DMS53 (cell line): ENCODE results near the gene KCNJ10.
A peak's percentile ranks its signal among the peaks of the same experiment; 100 is the strongest.

Experiments
- DNase-seq: peaks from one replicate; lab custom pipeline; 2025; lab: John Stamatoyannopoulos, UW

The KCNJ10 gene

GRCh38 chr1:160061369-160062229 lies 8.4 kb downstream of the KCNJ10 start:
- DNase-seq, result no peak

GRCh38 chr1:160058087-160058486 lies 11.9 kb downstream of the KCNJ10 start:
- peak; percentile 14 for DNase-seq

GRCh38 chr1:160056648-160057169 lies 13.3 kb downstream of the KCNJ10 start:
- no peak for DNase-seq

GRCh38 chr1:160053548-160054365 lies 16.2 kb downstream of the KCNJ10 start:
- DNase-seq, result peak; percentile 30

GRCh38 chr1:160052936-160053335 lies 17.0 kb downstream of the KCNJ10 start:
- no peak for DNase-seq

GRCh38 chr1:160050619-160051018 lies 19.3 kb downstream of the KCNJ10 start:
- no peak for DNase-seq

- peak; percentile 8 for DNase-seq
Observed at GRCh38 chr1:160050182-160050581, 19.8 kb downstream of the KCNJ10 start.

- DNase-seq, result no peak
Observed at GRCh38 chr1:160049101-160049500, 20.9 kb downstream of the KCNJ10 start.

- DNase-seq, result no peak
Observed at GRCh38 chr1:160048335-160048734, 21.6 kb downstream of the KCNJ10 start.

- no peak for DNase-seq
Observed at GRCh38 chr1:160047111-160047991, 22.6 kb downstream of the KCNJ10 start.

- DNase-seq, result peak; percentile 71
Observed at GRCh38 chr1:160046494-160047110, 23.4 kb downstream of the KCNJ10 start.

- DNase-seq, result peak; percentile 44
Observed at GRCh38 chr1:160045653-160046052, 24.3 kb downstream of the KCNJ10 start.

GRCh38 chr1:160043543-160043942 lies 26.4 kb downstream of the KCNJ10 start:
- no peak for DNase-seq

- no peak for DNase-seq
Observed at GRCh38 chr1:160040476-160040875, 29.5 kb downstream of the KCNJ10 start.

- peak; percentile 56 for DNase-seq
Observed at GRCh38 chr1:160032165-160032820, 37.7 kb downstream of the KCNJ10 start.

GRCh38 chr1:160031365-160032164 lies 38.4 kb downstream of the KCNJ10 start, which contains the start of gene PIGM:
Gene PIGM, minus strand, starts transcription at chr1:160031990. Its CDS starts 251 bp downstream, at chr1:160031739.
- peak; percentile 99 for DNase-seq

GRCh38 chr1:160030657-160031364 lies 39.1 kb downstream of the KCNJ10 start:
- DNase-seq, result peak; percentile 59

GRCh38 chr1:160028426-160028825 lies 41.5 kb downstream of the KCNJ10 start:
- no peak for DNase-seq

- DNase-seq, result no peak
Observed at GRCh38 chr1:160025314-160025713, 44.6 kb downstream of the KCNJ10 start.
